Endothelial cell of umbilical vein (primary cell): ENCODE data around the gene RIPK4. TPM values are rescaled to one million over a fixed set of nuclear protein-coding genes. Genes with fewer than 3 reads are reported as not detected.

Experiments
- Bru-seq: library from RNA; stranded (reverse); fragments of 400-500 nt; gene quantifications from one replicate; lab custom pipeline; 2021; lab: Mats Ljungman, UMichigan
- BruChase-seq, 2 experiments: library from RNA; stranded (reverse); fragments of 400-500 nt; gene quantifications; one replicate each; lab custom pipeline; 2021; lab: Mats Ljungman, UMichigan
- BruUV-seq: library from RNA; stranded (reverse); fragments of 400-500 nt; replicated peaks from 2 replicates; lab custom pipeline; 2021; lab: Mats Ljungman, UMichigan
- CTCF ChIA-PET: fragments of 300-600, 350-600 bp; sonication (Branson Sonifier 250); formaldehyde crosslinking; loops from one replicate; lab custom pipeline; 2021; ENCODE audit warnings: antibody characterized with exemption, inconsistent platforms; lab: Charles Lee
- POLR2A ChIA-PET: fragments of 300-600, 350-600 bp; sonication (Branson Sonifier 250); formaldehyde crosslinking; loops from one replicate; lab custom pipeline; 2021; ENCODE audit warnings: antibody characterized with exemption, inconsistent platforms; lab: Charles Lee
- DNase-seq: peaks from one replicate; pipeline ENCODE4 v3.0.0-alpha.2; 2011; ENCODE audit warnings: low read depth, low spot score
- FAIRE-seq: peaks from 2 replicates; lab custom pipeline; 2011; peaks lifted over from hg19 to GRCh38; lab: Jason Lieb, UNC
- H2AFZ ChIP-seq: 2 replicates; pipeline ENCODE4 v1.6.0; 2012; ENCODE audit warnings: low read depth, low read length, control low read depth, inconsistent platforms
- H3K27ac ChIP-seq: 2 replicates; pipeline ENCODE4 v1.5.1; 2011; ENCODE audit warnings: low read depth, mild to moderate bottlenecking, control low read depth, low read length, moderate library complexity; ENCODE audit not compliant: insufficient read depth
- H3K27me3 ChIP-seq, 2 experiments: 2 replicates each; pipeline versions ENCODE4 v1.6.0 to v1.6.1; 2011; ENCODE audit warnings: low read length in 2 of 2, mixed read lengths in 1 of 2; ENCODE audit not compliant: control insufficient read depth in 2 of 2, insufficient read depth in 2 of 2
- H3K36me3 ChIP-seq, 2 experiments: 2 replicates in 1 of 2; 3 replicates in 1 of 2; pipeline ENCODE4 v1.5.1; 2011; ENCODE audit warnings: low read length in 2 of 2, mild to moderate bottlenecking in 1 of 2, moderate library complexity in 1 of 2; ENCODE audit not compliant: control insufficient read depth in 2 of 2, insufficient read depth in 2 of 2; ENCODE audit errors: extremely low read depth in 1 of 2
- H3K4me1 ChIP-seq: 3 replicates; pipeline ENCODE4 v1.5.1; 2011; ENCODE audit warnings: mild to moderate bottlenecking, low read length; ENCODE audit not compliant: control insufficient read depth, insufficient read depth; ENCODE audit errors: extremely low read depth
- H3K4me2 ChIP-seq: 2 replicates; pipeline ENCODE4 v1.6.1; 2011; ENCODE audit warnings: low read length, control low read depth, mixed read lengths; ENCODE audit not compliant: insufficient read depth
- H3K4me3 ChIP-seq, 3 experiments: fragments of 200-600 bp in 1 of 3; sonication (generic), shearing (Covaris generic) in 1 of 3; replicated peaks in 1 of 3; 2 replicates each; pipeline ENCODE4 v1.5.1; 2011 to 2016; ENCODE audit warnings: control low read depth in 3 of 3, low read length in 3 of 3, mild to moderate bottlenecking in 2 of 3, inconsistent platforms in 1 of 3, low read depth in 1 of 3, moderate library complexity in 1 of 3; ENCODE audit not compliant: insufficient read depth in 1 of 3
- H3K79me2 ChIP-seq: 2 replicates; pipeline ENCODE4 v1.6.0; 2012; ENCODE audit warnings: low read length, inconsistent platforms; ENCODE audit not compliant: control insufficient read depth, insufficient read depth
- H3K9ac ChIP-seq: replicated peaks from 2 replicates; pipeline ENCODE3; 2011; ENCODE audit warnings: low read length, control low read depth; ENCODE audit not compliant: insufficient read depth; ENCODE audit errors: extremely low read depth
- H3K9me1 ChIP-seq: replicated peaks from 3 replicates; pipeline ENCODE4 v1.6.0; 2011; ENCODE audit warnings: mild to moderate bottlenecking, low read length; ENCODE audit not compliant: control insufficient read depth, insufficient read depth; ENCODE audit errors: extremely low read depth
- H3K9me3 ChIP-seq: replicated peaks from 2 replicates; pipeline ENCODE4 v1.5.1; 2012; ENCODE audit warnings: low read length, inconsistent platforms; ENCODE audit not compliant: control insufficient read depth, insufficient read depth
- H4K20me1 ChIP-seq: replicated peaks from 2 replicates; pipeline ENCODE3; 2011; ENCODE audit warnings: mild to moderate bottlenecking, low read length; ENCODE audit not compliant: control insufficient read depth, insufficient read depth; ENCODE audit errors: extremely low read depth
- EZH2 ChIP-seq: IDR thresholded peaks from 2 replicates; pipeline ENCODE4 v1.6.1; 2012; ENCODE audit warnings: borderline replicate concordance, low read depth, mild to moderate bottlenecking, moderate library complexity, low read length, inconsistent platforms; ENCODE audit not compliant: severe bottlenecking
- POLR2A ChIP-seq: IDR thresholded peaks from 2 replicates; pipeline ENCODE4 v1.6.1; 2012; ENCODE audit warnings: low read depth, mild to moderate bottlenecking, control low read depth, low read length
- dilution Hi-C: fragments of 300-500 bp; cut with MboI; formaldehyde crosslinking; loops from one replicate; pipeline ENCODE4 v1.15.0; 2019; ENCODE audit warnings: low sequenced_read_pairs; ENCODE audit not compliant: extremely low pct_ligation_motif_present
- intact Hi-C: fragments of 100-400 bp; cut with micrococcal nuclease; formaldehyde crosslinking; loops from one replicate; pipeline ENCODE4 v1.10.0; 2022
- long read RNA-seq: library from polyadenylated mRNA; stranded (forward); transcript quantifications from one replicate; pipeline ENCODE4 v2.0.0, GENCODE V29; 2021
- polyA minus RNA-seq, 3 experiments: library from RNA; depleted of rRNA, polyadenylated mRNA; stranded (reverse); fragments of >200 nt; gene quantifications; 1 replicate in 1 of 3; 2 replicates in 2 of 3; pipeline ENCODE4 v1.2.3, GENCODE V29; 2011
- polyA plus RNA-seq, 4 experiments: library from polyadenylated mRNA; depleted of rRNA in 3 of 4; stranded (reverse) in 3 of 4; unstranded in 1 of 4; fragments of >200 nt; gene quantifications; 2 replicates each; pipeline versions ENCODE4 v1.2.1 to v1.2.3, GENCODE V29; 2011 to 2012; ENCODE audit warnings: missing spikeins in 1 of 4
- total RNA-seq: library from RNA; stranded (reverse); gene quantifications from 2 replicates; pipeline ENCODE4 v1.2.3, GENCODE V29; 2021

Gene RIPK4
- not detected in 2 replicates for total RNA-seq
- not detected in 2 replicates for polyA plus RNA-seq
- not detected in 2 replicates for polyA plus RNA-seq (2011; cell fraction: cytosol; rRNA removed)
- polyA plus RNA-seq (2011; cell fraction: nucleus; rRNA removed) = 0.04 TPM in 1 of 2 replicates, not detected in the other
- polyA plus RNA-seq (2012) = not detected in 2 replicates
- not detected in 2 replicates for polyA minus RNA-seq
- 0.41 TPM for polyA minus RNA-seq (2011; cell fraction: cytosol; rRNA and poly(A)+ RNA removed)
- polyA minus RNA-seq (2011; cell fraction: nucleus; rRNA and poly(A)+ RNA removed) = not detected in 2 replicates
- Bru-seq, nascent RNA = percentile 8 among the genes with signal in this experiment
- BruChase-seq, experiment 1, labeled RNA remaining after a 6-hour chase = percentile 4 among the genes with signal in this experiment
- BruChase-seq, experiment 2, labeled RNA remaining after a 2-hour chase = percentile 4 among the genes with signal in this experiment
- long read RNA-seq = 0 reads

DNA sequence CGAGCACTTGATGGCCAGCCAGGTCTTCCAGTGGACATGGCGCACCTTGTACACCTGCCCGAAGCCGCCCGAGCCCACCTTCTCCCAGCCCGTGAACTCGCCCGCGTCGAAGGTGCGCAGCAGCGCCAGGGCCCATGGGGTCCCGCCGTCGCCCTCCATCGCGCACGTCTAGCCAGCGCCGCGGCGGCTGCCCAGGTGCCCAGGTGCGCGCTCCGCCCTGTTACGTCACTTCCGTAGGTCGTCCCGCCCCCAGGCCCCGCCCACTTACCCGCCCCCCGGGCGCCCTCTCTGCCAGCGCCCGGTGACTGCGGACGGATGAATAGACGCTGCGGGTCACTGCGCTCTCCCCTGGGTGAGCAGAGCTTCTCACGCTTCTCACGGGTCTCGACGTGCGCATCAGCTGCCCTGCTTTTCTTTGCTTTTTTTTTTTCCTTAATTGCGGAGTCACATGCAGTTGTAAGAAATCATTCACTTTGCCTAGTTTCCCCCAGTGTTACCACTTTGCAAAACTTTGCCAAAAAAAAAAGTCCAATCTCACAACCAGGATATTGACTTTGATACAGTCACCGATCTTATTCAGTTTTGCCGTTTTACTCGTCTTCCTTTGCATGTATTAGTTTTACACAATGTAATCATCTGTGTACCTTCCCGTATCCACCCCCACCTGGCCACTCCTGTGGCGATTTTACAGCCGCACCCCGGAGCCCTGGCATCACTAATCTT, at the start of gene RIPK4:
Gene RIPK4 (minus strand): TSS at position 170 of the 723 bp plus-strand sequence. CDS start 11 bp downstream, at position 159.
- Histone ChIP-seq H3K4me1 (no peaks in the 10 kb centered on the region), H4K20me1 (no peaks in the 10 kb centered on the region), H3K4me2 (no peak within 1 kb of the TSS), H3K9ac (no peak within 1 kb of the TSS), H3K4me3 (no peak within 1 kb of the TSS), H3K9me1 (no peaks in the 10 kb centered on the region), H2AFZ (no peak within 1 kb of the TSS), H3K9me3 (no peaks in the 10 kb centered on the region), H3K27ac (no peak within 1 kb of the TSS), H3K79me2 (no peaks in the 10 kb centered on the region), H3K36me3 (no peaks in the 10 kb centered on the region), H3K27me3 (peaks cover 91 to 94% of the 10 kb centered on the region in 2 experiments)
- ChIA-PET CTCF (interaction anchor here (3.1 kb wide), 1 partner anchor 11 kb away, joined by 10 read pairs; no protein-coding TSS in a partner anchor), POLR2A (no interaction called here)
- TF ChIP-seq EZH2 (peak; percentile 11), POLR2A (no peak)
- no peak for DNase-seq
- no TSS peak for BruUV-seq
- no peak for FAIRE-seq
- dilution Hi-C loops (no loop called here), intact Hi-C loops (no loop called here)
